GM18868 (cell line): ENCODE measurements around the gene OPCML.

Experiments
- ATAC-seq: cut with Tn5 transposase; IDR thresholded peaks from one replicate; pipeline ENCODE4 v1.9.1; 2021; ENCODE audit warnings: mild to moderate bottlenecking, moderate library complexity; ENCODE audit not compliant: unreplicated experiment

OPCML gene

DNA sequence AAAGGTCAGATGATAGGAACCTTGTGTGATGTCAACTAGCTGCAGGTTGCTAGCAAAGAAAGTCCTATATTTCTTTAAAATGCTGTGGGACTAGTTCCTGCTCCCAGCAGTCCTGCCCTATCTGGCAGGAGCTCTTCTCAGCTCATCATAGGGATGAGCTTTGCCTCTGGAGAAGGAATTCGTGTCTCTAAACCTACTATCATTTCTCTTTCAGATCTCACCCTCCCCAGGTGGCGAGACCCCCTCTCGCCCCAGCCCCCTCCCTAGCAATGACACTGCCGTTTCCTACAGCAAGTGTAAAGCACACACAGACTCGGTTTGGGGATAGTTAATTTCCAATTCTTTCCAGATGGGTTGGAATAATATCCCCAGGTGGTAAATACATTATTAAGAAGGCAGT is 533.3 kb downstream of the OPCML start:
- no peak for ATAC-seq

DNA sequence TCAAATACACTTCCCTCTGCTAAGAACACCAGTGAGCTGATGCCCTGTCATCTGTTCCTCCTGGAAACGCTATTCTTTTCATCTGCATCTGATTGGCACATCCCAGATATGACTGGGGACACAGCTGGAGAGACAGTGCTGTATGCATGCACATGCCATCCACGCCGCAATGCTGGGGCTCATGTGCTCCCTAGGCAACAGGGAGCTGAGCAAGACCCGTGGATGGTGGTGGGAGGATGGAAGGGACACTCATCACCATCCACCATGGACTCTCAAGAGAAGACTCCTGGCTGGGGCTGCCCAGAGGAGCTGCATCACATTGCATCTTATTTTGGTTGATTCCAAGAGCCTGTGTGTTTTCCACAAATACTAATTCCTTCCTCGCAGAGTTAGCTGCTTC is 534.9 kb downstream of the OPCML start:
- no peak for ATAC-seq

DNA sequence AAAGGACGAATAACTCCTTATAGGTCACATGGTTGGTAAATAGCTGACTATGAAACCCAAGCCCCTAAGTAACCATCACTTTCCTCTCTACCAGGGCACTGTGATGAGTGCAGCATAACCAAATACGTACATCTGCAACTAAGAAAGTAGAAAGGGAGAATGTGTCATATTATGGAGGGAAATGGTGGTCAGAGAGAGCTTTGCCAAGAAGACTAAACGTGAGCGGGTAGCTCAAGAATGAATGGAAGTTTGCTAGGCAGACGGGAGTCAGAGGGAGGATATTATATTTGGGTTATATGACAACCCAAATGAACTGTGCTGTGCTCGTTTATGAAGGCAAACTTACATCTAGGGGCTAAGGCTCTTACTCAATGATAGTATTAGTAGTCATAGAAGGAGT is 537.3 kb downstream of the OPCML start:
- ATAC-seq: no peak

- no peak for ATAC-seq
Observed at GRCh38 chr11:132993991-132994502, 538.3 kb downstream of the OPCML start.

- ATAC-seq: no peak
Observed at GRCh38 chr11:132992838-132993631, 539.3 kb downstream of the OPCML start.

- no peak for ATAC-seq
Observed at GRCh38 chr11:132988411-132988810, 543.9 kb downstream of the OPCML start.

- ATAC-seq: no peak
Observed at GRCh38 chr11:132987936-132988335, 544.4 kb downstream of the OPCML start.

GRCh38 chr11:132983641-132983978 is 548.7 kb downstream of the OPCML start:
- no peak for ATAC-seq

DNA sequence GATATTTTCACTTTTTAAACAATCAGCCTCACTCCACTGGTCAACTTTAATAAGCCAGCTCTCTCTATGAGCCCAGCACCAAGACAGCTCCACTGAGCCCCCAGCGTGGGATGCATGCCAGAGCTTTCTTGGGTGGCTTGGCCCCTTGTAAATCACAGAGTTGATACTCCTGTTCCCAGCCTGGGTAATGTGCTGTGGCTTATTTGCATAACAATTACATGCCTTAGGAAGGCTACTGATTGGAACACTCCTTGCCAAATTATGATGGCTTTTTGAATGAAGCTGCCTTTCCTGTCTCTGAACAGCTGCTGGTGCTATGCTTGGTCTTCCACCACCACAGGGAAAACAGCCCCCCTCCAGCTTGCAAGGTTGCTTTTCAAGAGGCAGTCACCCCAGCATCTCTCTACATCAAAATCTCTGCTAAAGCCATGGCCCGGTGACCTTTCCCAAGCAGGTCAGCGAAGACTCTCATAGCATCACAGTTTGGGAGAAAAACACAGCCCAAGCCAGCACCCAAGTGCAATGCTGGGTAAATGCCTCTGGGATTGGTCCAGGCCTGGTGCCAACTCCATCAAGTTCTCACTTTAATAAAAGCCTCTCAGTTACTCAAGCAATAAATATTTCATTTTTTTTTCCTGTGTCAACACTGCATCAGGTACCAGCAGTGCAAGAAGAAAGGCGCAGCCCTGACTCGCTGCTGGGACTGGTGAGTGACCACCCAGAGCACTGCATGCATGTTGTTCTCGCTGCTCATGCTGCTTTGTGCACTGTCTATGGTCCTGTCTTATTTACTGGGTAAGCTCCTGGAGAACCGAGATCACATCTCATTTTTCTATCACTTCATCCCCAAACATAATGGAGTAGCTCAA is 549.3 kb downstream of the OPCML start:
- no peak for ATAC-seq

DNA sequence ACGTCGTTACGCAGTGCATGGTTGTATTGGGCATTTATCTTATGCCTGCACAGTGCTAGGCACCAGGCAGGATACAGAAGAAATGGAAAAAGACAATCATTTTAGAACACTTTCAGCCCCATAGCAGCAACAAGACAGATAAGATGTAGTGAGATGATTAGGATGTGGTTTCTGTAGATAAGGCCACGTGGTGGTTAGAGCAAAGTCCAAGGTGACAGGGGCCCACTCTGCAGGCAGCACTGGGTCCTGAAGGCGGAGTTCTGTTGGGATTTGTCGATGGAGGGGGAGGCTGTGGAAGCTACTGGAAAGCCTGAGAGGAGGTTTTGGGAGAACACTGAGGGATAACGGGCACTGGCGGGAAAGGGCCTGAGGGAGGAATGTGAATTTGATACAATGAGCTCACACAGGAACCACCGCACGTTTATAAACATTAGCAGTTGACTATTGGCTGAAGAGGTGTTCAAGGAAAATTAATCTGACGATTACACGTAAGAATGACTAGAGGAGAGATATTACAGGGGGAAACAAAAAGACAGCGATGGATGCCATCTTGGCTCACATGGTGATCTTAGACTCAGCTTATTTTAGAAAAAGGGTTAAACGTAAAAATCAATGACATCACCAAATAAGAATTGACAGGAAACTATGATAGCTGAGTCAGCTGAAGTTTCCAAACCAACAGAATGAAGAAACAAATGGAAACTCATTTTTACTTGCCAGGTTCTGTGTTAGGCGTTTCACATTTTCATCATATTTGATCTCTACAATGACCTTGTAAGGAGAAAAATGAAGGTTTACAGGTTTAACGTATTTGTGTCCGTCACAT is 551.0 kb downstream of the OPCML start:
- no peak for ATAC-seq

- no peak for ATAC-seq
Observed at GRCh38 chr11:132980670-132981069, 551.6 kb downstream of the OPCML start.

DNA sequence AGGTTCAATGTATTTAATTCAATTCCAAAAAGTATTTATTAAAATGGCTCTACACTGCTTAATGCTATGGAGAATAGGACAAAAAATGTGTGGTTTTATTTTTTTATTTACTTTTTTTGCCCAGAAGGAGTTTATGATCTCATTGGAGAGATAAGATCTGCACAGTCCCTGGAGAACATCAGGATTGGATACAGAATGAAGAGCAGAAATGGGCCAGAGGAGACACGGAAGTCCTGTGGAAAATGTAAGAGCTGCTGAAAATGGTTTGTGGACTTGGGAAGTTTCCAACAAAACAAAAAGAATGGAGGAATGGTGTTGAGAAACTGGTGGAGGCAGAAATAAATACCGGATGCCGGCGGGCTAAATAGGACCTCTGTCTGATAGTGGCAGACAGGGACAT is 554.6 kb downstream of the OPCML start:
- no peak for ATAC-seq

GRCh38 chr11:132977241-132977640 is 555.1 kb downstream of the OPCML start:
- ATAC-seq: no peak

- no peak for ATAC-seq
Observed at GRCh38 chr11:132976115-132976514, 556.2 kb downstream of the OPCML start.

DNA sequence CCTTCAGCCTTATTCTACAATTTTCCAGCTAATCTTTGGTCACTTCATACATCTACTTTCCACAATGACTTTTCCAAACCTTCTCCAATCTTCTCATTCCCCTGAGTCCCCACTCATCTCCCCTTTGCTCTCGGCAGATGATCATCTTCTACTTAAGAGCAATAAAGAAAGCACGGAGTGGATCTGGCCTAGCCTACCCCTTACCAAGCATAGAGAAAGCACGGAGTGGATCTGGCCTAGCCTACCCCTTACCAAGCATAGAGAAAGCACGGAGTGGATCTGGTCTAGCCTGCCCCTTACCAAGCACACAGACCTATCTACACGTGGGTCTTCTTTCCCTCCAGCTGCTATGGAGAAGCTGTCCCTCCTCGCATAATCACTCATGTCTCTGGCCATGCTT is 558.6 kb downstream of the OPCML start:
- ATAC-seq: no peak

- ATAC-seq: no peak
Observed at GRCh38 chr11:132972565-132972964, 559.7 kb downstream of the OPCML start.

GRCh38 chr11:132971351-132971750 is 561.0 kb downstream of the OPCML start:
- ATAC-seq: no peak

DNA sequence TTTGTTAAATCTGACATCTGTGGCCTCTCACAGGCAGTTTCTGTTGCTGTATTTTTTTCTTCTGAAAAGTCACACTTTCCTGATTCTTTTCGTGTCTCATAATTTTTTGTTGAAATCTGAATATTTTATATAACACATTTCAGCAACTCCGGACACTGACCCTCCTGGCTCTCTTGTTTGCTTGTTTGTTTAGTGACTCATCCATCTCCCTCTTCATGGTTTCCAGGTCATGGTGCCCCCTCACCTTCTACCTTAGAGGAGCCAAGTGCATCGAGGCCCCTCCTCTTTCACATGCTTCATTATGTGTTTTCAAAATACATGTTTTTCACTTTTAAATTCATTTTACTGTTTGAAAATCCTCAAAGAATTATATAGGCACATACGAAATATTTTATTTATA is 562.4 kb downstream of the OPCML start:
- no peak for ATAC-seq

DNA sequence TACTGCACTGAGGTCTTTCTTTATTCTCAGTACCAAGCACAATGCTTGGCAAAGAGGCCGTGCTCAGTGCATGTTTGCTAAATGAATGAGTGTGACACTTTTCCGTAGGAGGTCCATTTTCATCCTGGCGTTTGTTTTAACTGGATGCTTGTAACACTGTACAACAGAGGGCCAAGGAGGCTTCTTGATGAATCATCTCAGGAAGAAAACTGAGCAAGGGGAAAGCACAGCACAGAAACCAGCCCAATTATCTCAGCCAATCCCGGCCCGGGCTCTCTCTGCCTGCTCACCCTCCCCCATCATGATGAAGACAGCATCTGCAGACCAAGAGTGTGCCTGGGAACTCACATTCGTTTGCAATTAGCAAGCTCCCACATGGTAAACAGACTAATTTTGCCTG is 570.3 kb downstream of the OPCML start:
- ATAC-seq: no peak

- ATAC-seq: no peak
Observed at GRCh38 chr11:132961453-132961852, 570.8 kb downstream of the OPCML start.
